HG03439 (cell line): ENCODE results near the gene MRNIP.

Source experiments
- ATAC-seq: cut with Tn5 transposase; IDR thresholded peaks from one replicate; pipeline ENCODE4 v1.9.1; 2021; ENCODE audit warnings: mild to moderate bottlenecking, moderate library complexity; ENCODE audit not compliant: unreplicated experiment

The MRNIP gene

GRCh38 chr5:179822444-179822990, 36.1 kb downstream of the MRNIP start:
- no peak for ATAC-seq

GRCh38 chr5:179822059-179822432, 36.6 kb downstream of the MRNIP start:
- no peak for ATAC-seq

- peak; percentile 36 for ATAC-seq
Measured at GRCh38 chr5:179821298-179822058, 37.1 kb downstream of the MRNIP start.

GRCh38 chr5:179820483-179821297, 37.9 kb downstream of the MRNIP start, which contains the start of gene SQSTM1:
SQSTM1 (plus strand) TSS chr5:179820905; CDS start chr5:179820937, 32 bp downstream.
- peak; percentile 36 for ATAC-seq

GRCh38 chr5:179820127-179820482, 38.5 kb downstream of the MRNIP start:
- ATAC-seq, result no peak

GRCh38 chr5:179819296-179820126, 39.1 kb downstream of the MRNIP start:
- ATAC-seq, result peak; percentile 8

- ATAC-seq, result peak; percentile 64
Measured at GRCh38 chr5:179818746-179819295, 39.8 kb downstream of the MRNIP start.

- ATAC-seq, result no peak
Measured at GRCh38 chr5:179817890-179818745, 40.5 kb downstream of the MRNIP start.

GRCh38 chr5:179817470-179817840, 41.2 kb downstream of the MRNIP start:
- no peak for ATAC-seq

GRCh38 chr5:179816796-179817469, 41.7 kb downstream of the MRNIP start:
- no peak for ATAC-seq

GRCh38 chr5:179816401-179816795, 42.2 kb downstream of the MRNIP start:
- ATAC-seq, result no peak

GRCh38 chr5:179815491-179816249, 42.9 kb downstream of the MRNIP start:
- ATAC-seq, result no peak

- ATAC-seq, result no peak
Measured at GRCh38 chr5:179814090-179814489, 44.5 kb downstream of the MRNIP start.

GRCh38 chr5:179812997-179813607, 45.5 kb downstream of the MRNIP start:
- no peak for ATAC-seq

- ATAC-seq, result no peak
Measured at GRCh38 chr5:179812135-179812825, 46.3 kb downstream of the MRNIP start.

- ATAC-seq, result peak; percentile 53
Measured at GRCh38 chr5:179806250-179807048, 52.2 kb downstream of the MRNIP start, which contains the start of gene MGAT4B. MGAT4B (minus strand) TSS chr5:179806866; CDS start chr5:179806583, 283 bp downstream.
